GM19035 (cell line): ENCODE data around the gene TARP.

Experiments
- ATAC-seq: cut with Tn5 transposase; IDR thresholded peaks from one replicate; pipeline ENCODE4 v1.9.1; 2021; ENCODE audit not compliant: unreplicated experiment

The TARP gene

GRCh38 chr7:38222481-38223096, 50.8 kb downstream of the TARP start:
- ATAC-seq: peak; percentile 73

- ATAC-seq: no peak
Measured at GRCh38 chr7:38220452-38220851, 53.0 kb downstream of the TARP start.

- ATAC-seq: no peak
Measured at GRCh38 chr7:38217672-38218071, 55.8 kb downstream of the TARP start.

DNA sequence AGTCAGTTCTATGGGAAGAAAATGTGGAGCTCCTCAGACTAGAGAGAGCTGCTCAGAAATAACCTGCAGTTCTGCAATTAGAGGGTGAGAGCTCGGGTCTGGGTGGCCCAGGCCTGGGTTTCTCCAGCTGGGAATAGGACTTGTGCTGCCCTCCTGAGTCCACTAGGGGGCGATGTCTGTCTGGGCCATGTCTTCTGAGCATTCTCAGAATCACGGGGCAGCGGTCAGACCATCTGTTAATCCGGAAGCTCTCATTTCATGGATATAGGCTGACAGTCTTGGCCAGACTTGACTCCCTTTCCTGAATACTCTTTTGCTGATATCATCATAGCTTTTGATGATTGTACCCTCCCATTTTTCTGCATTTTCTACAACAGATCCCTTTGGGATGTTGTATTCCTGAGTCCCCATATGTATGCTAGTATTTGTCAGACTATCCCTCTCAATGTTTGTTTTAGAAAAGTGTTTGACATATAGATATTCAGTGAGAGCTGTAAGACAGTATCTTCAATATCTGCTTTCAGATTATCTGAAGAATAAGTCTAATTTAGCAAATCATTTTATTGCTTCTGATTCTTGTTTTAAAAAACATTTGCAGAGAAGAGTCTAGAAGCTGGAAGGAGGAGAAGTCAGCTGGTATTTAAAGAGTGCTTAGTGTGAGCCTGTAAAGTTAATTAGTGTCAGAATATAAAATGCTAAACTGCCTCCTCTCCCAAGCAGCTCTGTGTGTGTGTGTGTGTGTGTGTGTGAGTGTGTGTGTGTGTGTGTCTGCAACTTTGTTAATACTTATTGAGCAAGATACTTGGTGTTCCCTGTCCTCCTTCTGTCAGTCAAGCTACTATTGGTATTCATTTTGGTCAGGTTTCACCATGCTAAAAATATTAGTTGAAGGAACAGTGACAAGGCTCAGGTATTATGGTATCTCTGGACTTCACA, 57.4 kb downstream of the TARP start:
- peak; percentile 95 for ATAC-seq

DNA sequence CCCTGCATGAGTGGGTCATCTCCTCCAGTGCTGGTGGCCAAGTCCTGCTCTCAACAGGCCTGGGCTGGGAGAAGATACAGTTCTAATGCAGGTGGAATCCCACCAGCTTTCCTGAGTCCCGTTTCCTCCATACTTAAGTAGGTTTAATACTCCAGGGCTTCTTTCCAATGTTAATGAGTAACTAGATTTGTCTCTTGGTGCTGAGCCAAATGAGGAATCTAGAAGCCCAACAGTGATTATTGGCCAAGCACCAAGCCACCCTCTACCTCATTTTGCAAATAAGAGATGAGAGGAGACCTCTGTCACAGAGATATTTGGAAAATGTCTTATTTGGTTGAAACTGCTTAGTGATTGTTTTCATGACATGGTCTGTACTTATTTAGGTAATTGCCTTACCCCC, 58.3 kb downstream of the TARP start:
- no peak for ATAC-seq

- no peak for ATAC-seq
Measured at GRCh38 chr7:38211940-38212339, 61.5 kb downstream of the TARP start.

GRCh38 chr7:38211486-38211885, 62.0 kb downstream of the TARP start:
- ATAC-seq: no peak
